NK-92 (cell line): ENCODE data around the gene FNDC3B.

Experiments
- DNase-seq: peaks from one replicate; lab custom pipeline; 2025; ENCODE audit not compliant: unreplicated experiment; lab: John Stamatoyannopoulos, UW

The FNDC3B gene

GRCh38 chr3:172437713-172438112 is 398.3 kb downstream of the FNDC3B start:
- DNase-seq, result no peak

- DNase-seq, result no peak
Observed at GRCh38 chr3:172438186-172438585, 398.8 kb downstream of the FNDC3B start.

- DNase-seq, result no peak
Observed at GRCh38 chr3:172441581-172441980, 402.2 kb downstream of the FNDC3B start.

GRCh38 chr3:172442606-172443005 is 403.2 kb downstream of the FNDC3B start:
- DNase-seq, result no peak

GRCh38 chr3:172444821-172445220 is 405.4 kb downstream of the FNDC3B start:
- no peak for DNase-seq

- DNase-seq, result no peak
Observed at GRCh38 chr3:172446198-172446597, 406.8 kb downstream of the FNDC3B start.

- DNase-seq, result no peak
Observed at GRCh38 chr3:172447611-172448579, 408.5 kb downstream of the FNDC3B start, which contains the start of gene GHSR. GHSR (minus strand) TSS chr3:172448456; CDS start chr3:172448413, 43 bp downstream.

GRCh38 chr3:172448661-172449465 is 409.5 kb downstream of the FNDC3B start:
- DNase-seq, result no peak

- DNase-seq, result no peak
Observed at GRCh38 chr3:172449466-172450149, 410.2 kb downstream of the FNDC3B start.
